Sigmoid colon (tissue), 7 donors: Measurements from ENCODE around the gene MAFF. TPM values are rescaled to one million over a fixed set of nuclear protein-coding genes. Genes with fewer than 3 reads are reported as not detected.

Experiments
- DNase-seq: peaks from one replicate; pipeline ENCODE4 v3.0.0-alpha.2; 2019
- H3K27ac ChIP-seq, 4 donors: fragments of 200-600 bp; sonication (generic); one replicate each; pipeline ENCODE4 v1.5.1; 2016 to 2019; ENCODE audit warnings: mild to moderate bottlenecking in 1 of 4
- H3K27me3 ChIP-seq, 3 donors: fragments of 200-600 bp; sonication (generic); one replicate each; pipeline ENCODE4 v1.5.1; 2019; ENCODE audit warnings: mild to moderate bottlenecking in 1 of 3
- H3K36me3 ChIP-seq, 4 donors: fragments of 200-600 bp; sonication (generic); one replicate each; pipeline ENCODE4 v1.5.1; 2016 to 2019
- H3K4me1 ChIP-seq, 4 donors: fragments of 200-600 bp; sonication (generic); one replicate each; pipeline ENCODE4 v1.5.1; 2017 to 2019
- H3K4me3 ChIP-seq, 4 donors: fragments of 200-600 bp; sonication (generic); one replicate each; pipeline ENCODE4 v1.5.1; 2017 to 2019; ENCODE audit warnings: mild to moderate bottlenecking in 2 of 4, moderate library complexity in 1 of 4
- H3K9me3 ChIP-seq, 4 donors: fragments of 200-600 bp in 3 of 4; sonication (generic) in 3 of 4; one replicate each; pipeline versions ENCODE4 v1.5.1 to v1.6.1; 2013 to 2019
- CTCF ChIP-seq, 4 experiments: fragments of 450-650 bp in 3 of 4; fragments of 200-600 bp in 1 of 4; IDR thresholded peaks; one replicate each; pipeline ENCODE4 v1.5.1; 2016 to 2019; ENCODE audit warnings: antibody characterized with exemption in 4 of 4, mild to moderate bottlenecking in 3 of 4, moderate library complexity in 2 of 4
- EP300 ChIP-seq, 4 donors: sonication (generic); formaldehyde crosslinking; IDR thresholded peaks; one replicate each; pipeline ENCODE4 v1.6.1; 2017; ENCODE audit warnings: antibody characterized with exemption in 4 of 4
- POLR2A ChIP-seq, 2 donors: fragments of 450-650 bp; IDR thresholded peaks; one replicate each; pipeline ENCODE4 v1.6.1; 2016; ENCODE audit warnings: antibody characterized with exemption in 2 of 2, mild to moderate bottlenecking in 2 of 2, moderate library complexity in 2 of 2
- POLR2AphosphoS5 ChIP-seq, 4 donors: sonication (generic); formaldehyde crosslinking; IDR thresholded peaks; one replicate each; pipeline ENCODE4 v1.6.1; 2017; ENCODE audit warnings: antibody characterized with exemption in 4 of 4
- WGBS, 2 donors: extraction: QIAGEN DNeasy Blood & Tissue Kit; methylation state at CpG; one replicate each; pipeline ENCODE4 v1.1.7; 2013; 5-methylcytosine and 5-hydroxymethylcytosine counted together
- intact Hi-C: fragments of 100-400 bp; cut with DNase I; formaldehyde crosslinking; loops from one replicate; pipeline ENCODE4 v1.15.1; 2023
- polyA plus RNA-seq, 3 donors: library from polyadenylated mRNA; stranded (reverse); fragments of 200-250 nt; gene quantifications; one replicate each; pipeline ENCODE4 v1.2.3, GENCODE V29; 2013
- total RNA-seq, 4 donors: library from RNA; depleted of rRNA; stranded (reverse); fragments of >200 nt; gene quantifications; one replicate each; pipeline ENCODE4 v1.1.0, GENCODE V29; 2016
- donor health status: healthy with polysubstance abuse.
- donor health status: Bipolar disorder and iron deficiency.
- donor health status: healthy.

Gene MAFF
- total and polyA plus RNA-seq, 7 donors = 15.3 to 104 (median 33.4) TPM

DNA sequence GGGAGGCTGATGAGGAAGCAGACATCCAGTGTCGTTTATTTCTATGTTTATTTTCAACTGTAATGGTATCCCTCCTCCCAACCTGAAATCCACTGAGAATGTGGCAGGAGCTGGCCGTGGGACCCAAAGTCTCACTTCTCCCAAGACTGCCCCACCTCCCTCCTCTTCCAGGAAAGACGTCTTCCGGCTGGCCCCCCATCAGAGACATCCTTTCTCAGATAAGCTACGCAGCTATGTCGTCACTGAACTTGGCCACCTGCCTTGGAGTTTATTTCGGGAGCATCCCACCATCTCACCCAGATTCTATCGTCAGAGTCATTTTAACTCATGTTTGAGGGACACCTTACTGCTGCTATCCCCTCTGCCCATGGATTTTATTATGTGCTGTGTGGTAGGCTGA, 57.1 kb downstream of the MAFF start:
- no peak for TF ChIP-seq POLR2A (IDR thresholded peaks at IDR 0.05)
- peak in 2 of 4 donors; percentile 35 to 73 for TF ChIP-seq EP300 (IDR thresholded peaks at IDR 0.05)
- peak in 2 of 4 donors; percentile 17 to 58 for TF ChIP-seq POLR2AphosphoS5 (IDR thresholded peaks at IDR 0.05)
- peaks cover 0 to 6% (median 0%) of the 10 kb centered on the region in 4 donors for H3K36me3 ChIP-seq
- H3K4me1 ChIP-seq = peaks cover 0 to 71% (median 60%) of the 10 kb centered on the region in 4 donors
- intact Hi-C loops = loop anchor here (5.0 kb wide), 1 partner anchor 42 kb away; no protein-coding TSS in a partner anchor
- H3K27ac ChIP-seq = peak overlapping the region; percentile 83 to 93 (median 90)
- H3K27me3 ChIP-seq = no peaks in the 10 kb centered on the region
- no peak overlapping the region for H3K4me3 ChIP-seq
- 67 to 73% methylated on average over 8 of the region's 8 CpGs for WGBS, 2 donors
- no peaks in the 10 kb centered on the region for H3K9me3 ChIP-seq
- DNase-seq = peak; percentile 84

DNA sequence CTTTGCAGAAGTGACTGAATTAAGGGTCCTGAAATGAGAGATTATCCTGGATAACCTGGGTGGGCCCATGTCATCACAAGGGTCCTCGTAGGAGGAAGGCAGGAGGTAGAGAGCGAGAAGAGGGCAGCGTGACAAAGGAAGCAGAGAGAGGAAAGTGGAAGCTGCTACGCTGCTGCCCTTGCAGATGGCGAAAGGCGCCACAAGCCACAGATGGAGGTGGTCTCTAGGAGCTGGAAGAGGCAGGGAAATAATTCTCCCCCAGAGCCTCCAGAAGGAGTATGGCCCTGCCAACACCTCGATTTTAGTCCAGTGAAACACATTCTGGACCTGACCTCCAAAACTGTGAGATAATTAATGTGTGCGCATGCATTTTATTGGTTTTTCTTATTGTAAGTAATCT, 57.6 kb downstream of the MAFF start:
- no peaks in the 10 kb centered on the region for H3K9me3 ChIP-seq
- H3K36me3 ChIP-seq = peaks cover 0 to 6% (median 0%) of the 10 kb centered on the region in 4 donors
- intact Hi-C loops = loop anchor here (5.0 kb wide), 1 partner anchor 42 kb away; no protein-coding TSS in a partner anchor
- no peak overlapping the region for H3K4me3 ChIP-seq
- whole genome bisulfite sequencing, 2 donors = 86 to 88% methylated on average over 8 of the region's 8 CpGs
- no peak for DNase-seq
- no peak for TF ChIP-seq POLR2AphosphoS5 (IDR thresholded peaks at IDR 0.05)
- H3K27me3 ChIP-seq = no peaks in the 10 kb centered on the region
- peak overlapping the region; percentile 83 to 93 (median 90) for H3K27ac ChIP-seq
- H3K4me1 ChIP-seq = peaks cover 0 to 71% (median 60%) of the 10 kb centered on the region in 4 donors

GRCh38 chr22:38260761-38261681, 59.2 kb downstream of the MAFF start:
- no peak overlapping the region for H3K4me3 ChIP-seq
- H3K4me1 ChIP-seq = peaks cover 0 to 82% (median 70%) of the 10 kb centered on the region in 4 donors
- DNase-seq = no peak
- peak overlapping the region; percentile 74 to 93 (median 90) for H3K27ac ChIP-seq
- peaks cover 0 to 6% (median 0%) of the 10 kb centered on the region in 4 donors for H3K36me3 ChIP-seq
- TF ChIP-seq CTCF (IDR thresholded peaks at IDR 0.05) (peak in 1 of 4 experiments; percentile 9), EP300 (IDR thresholded peaks at IDR 0.05) (no peak)
- 76 to 79% methylated on average over 15 of the region's 15 CpGs for WGBS, 2 donors
- no peaks in the 10 kb centered on the region for H3K9me3 ChIP-seq
- H3K27me3 ChIP-seq = no peaks in the 10 kb centered on the region
- intact Hi-C loops = loop anchor here (2.0 kb wide), 1 partner anchor 54 kb away; no protein-coding TSS in a partner anchor

GRCh38 chr22:38262051-38262795, 60.4 kb downstream of the MAFF start:
- Histone ChIP-seq H3K4me3 (no peak overlapping the region), H3K36me3 (peaks cover 0 to 6% (median 0%) of the 10 kb centered on the region in 4 donors), H3K27me3 (no peaks in the 10 kb centered on the region), H3K27ac (peak overlapping the region; percentile 74 to 93 (median 90)), H3K9me3 (no peaks in the 10 kb centered on the region), H3K4me1 (peaks cover 0 to 84% (median 73%) of the 10 kb centered on the region in 4 donors)
- 62 to 72% methylated on average over 20 of the region's 20 CpGs for WGBS, 2 donors
- TF ChIP-seq POLR2AphosphoS5 (IDR thresholded peaks at IDR 0.05) (no peak), CTCF (IDR thresholded peaks at IDR 0.05) (peak in 3 of 4 experiments; percentile 49 to 63 (median 50))
- DNase-seq = peak; percentile 79
- intact Hi-C loops = loop anchor here (2.0 kb wide), 1 partner anchor 91 kb away; no protein-coding TSS in a partner anchor

- no peak overlapping the region for H3K27ac ChIP-seq
These were observed 62.6 kb downstream of the MAFF start for GRCh38 chr22:38264322-38264843.

More at GRCh38 chr22:38264322-38264843, 62.6 kb downstream of the MAFF start:
- intact Hi-C loops = no loop called here
- no peaks in the 10 kb centered on the region for H3K9me3 ChIP-seq
- WGBS, 2 donors = 94 to 95% methylated on average over 6 of the region's 6 CpGs
- no peaks in the 10 kb centered on the region for H3K27me3 ChIP-seq
- H3K4me1 ChIP-seq = peaks cover 0 to 80% (median 71%) of the 10 kb centered on the region in 4 donors
- TF ChIP-seq POLR2A (IDR thresholded peaks at IDR 0.05) = no peak
- no peak for TF ChIP-seq EP300 (IDR thresholded peaks at IDR 0.05)
- no peak for TF ChIP-seq CTCF (IDR thresholded peaks at IDR 0.05)
- TF ChIP-seq POLR2AphosphoS5 (IDR thresholded peaks at IDR 0.05) = no peak
- H3K4me3 ChIP-seq = no peak overlapping the region
- H3K36me3 ChIP-seq = peaks cover 0 to 6% (median 0%) of the 10 kb centered on the region in 4 donors
- no peak for DNase-seq
